Sciatic nerve (tissue), 1 donor: ENCODE measurements around the gene EZR. TPM values are rescaled to one million over a fixed set of nuclear protein-coding genes. Genes with fewer than 3 reads are reported as not detected.

Experiments
- microRNA-seq: library from miRNA; unstranded; fragments of <30 nt; microRNA quantifications from one replicate; pipeline ENCODE4 v1.2.0, GENCODE V29; 2020
- total RNA-seq: library from RNA; stranded (reverse); fragmentation: NEBNext Ultra II Directional; extraction: Animal tissue kit (Norgen Biotek cat#: 25700); gene quantifications from one replicate; pipeline ENCODE4 v1.2.1, GENCODE V29; 2021
- donor health status: DM: no; HTN: no; CAD: no.

The EZR gene
- total RNA-seq, 1 donor from 2014 or later = 113 TPM

Small RNAs within 50 kb of the gene (microRNA-seq; reads per million reads assigned to microRNA genes)
- gene MIR3918 = not detected

Other genes starting within 250 kb of the EZR start
- gene DYNLT1, start 174.6 kb downstream of the EZR start, total RNA-seq = 58.6 TPM
- 2.5 TPM for gene SYTL3, start 169.3 kb downstream of the EZR start, total RNA-seq
- gene RSPH3, start 180.8 kb upstream of the EZR start, total RNA-seq = 11.1 TPM
- 8.0 TPM for gene TAGAP, start 225.6 kb upstream of the EZR start, total RNA-seq